Stimulated activated CD4-positive, alpha-beta T cell treated with anti-CD3 and anti-CD28 coated beads, Interleukin-4, amount 100 ng/mL, for 1 hour (primary cell): ENCODE results near the gene MYO15A.

Experiments used
- DNase-seq: peaks from one replicate; pipeline ENCODE4 v3.0.0-alpha.2; 2020

MYO15A gene, protein sequence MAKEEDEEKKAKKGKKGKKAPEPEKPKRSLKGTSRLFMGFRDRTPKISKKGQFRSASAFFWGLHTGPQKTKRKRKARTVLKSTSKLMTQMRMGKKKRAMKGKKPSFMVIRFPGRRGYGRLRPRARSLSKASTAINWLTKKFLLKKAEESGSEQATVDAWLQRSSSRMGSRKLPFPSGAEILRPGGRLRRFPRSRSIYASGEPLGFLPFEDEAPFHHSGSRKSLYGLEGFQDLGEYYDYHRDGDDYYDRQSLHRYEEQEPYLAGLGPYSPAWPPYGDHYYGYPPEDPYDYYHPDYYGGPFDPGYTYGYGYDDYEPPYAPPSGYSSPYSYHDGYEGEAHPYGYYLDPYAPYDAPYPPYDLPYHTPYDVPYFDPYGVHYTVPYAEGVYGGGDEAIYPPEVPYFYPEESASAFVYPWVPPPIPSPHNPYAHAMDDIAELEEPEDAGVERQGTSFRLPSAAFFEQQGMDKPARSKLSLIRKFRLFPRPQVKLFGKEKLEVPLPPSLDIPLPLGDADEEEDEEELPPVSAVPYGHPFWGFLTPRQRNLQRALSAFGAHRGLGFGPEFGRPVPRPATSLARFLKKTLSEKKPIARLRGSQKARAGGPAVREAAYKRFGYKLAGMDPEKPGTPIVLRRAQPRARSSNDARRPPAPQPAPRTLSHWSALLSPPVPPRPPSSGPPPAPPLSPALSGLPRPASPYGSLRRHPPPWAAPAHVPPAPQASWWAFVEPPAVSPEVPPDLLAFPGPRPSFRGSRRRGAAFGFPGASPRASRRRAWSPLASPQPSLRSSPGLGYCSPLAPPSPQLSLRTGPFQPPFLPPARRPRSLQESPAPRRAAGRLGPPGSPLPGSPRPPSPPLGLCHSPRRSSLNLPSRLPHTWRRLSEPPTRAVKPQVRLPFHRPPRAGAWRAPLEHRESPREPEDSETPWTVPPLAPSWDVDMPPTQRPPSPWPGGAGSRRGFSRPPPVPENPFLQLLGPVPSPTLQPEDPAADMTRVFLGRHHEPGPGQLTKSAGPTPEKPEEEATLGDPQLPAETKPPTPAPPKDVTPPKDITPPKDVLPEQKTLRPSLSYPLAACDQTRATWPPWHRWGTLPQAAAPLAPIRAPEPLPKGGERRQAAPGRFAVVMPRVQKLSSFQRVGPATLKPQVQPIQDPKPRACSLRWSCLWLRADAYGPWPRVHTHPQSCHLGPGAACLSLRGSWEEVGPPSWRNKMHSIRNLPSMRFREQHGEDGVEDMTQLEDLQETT (N-terminal part only)

GRCh38 chr17:18108401-18109312 lies at the start of gene MYO15A:
TSS of gene MYO15A (plus strand) at chr17:18108756. CDS start at chr17:18118801, 10,045 bp downstream.
- no peak for DNase-seq

- DNase-seq = no peak
Observed at GRCh38 chr17:18059283-18059682, 49.3 kb upstream of the MYO15A start.

GRCh38 chr17:18064053-18064452 lies 44.5 kb upstream of the MYO15A start:
- DNase-seq = no peak

- DNase-seq = no peak
Observed at GRCh38 chr17:18065546-18065945, 43.0 kb upstream of the MYO15A start.

- no peak for DNase-seq
Observed at GRCh38 chr17:18066866-18067265, 41.7 kb upstream of the MYO15A start.

DNA sequence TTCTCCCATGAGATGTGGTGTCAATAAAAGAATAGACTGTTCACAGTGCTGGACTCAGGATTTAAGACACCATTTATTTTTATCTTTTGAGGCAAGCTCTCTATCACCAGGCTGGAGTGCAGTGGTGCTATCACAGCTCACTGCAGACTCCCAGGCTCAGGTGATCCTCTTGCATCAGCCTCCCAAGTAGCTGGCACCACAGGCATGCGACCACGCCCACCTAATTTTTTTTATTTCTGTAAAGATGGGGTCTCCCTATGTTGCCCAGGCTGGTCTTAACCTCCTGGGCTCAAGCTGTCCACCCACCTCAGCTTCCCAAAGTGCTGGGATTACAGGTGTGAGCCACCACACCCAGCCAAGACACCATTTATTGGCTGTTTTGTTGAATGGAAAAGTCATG lies 39.5 kb upstream of the MYO15A start:
- DNase-seq = no peak

GRCh38 chr17:18070861-18071340 lies 37.7 kb upstream of the MYO15A start:
- no peak for DNase-seq

DNA sequence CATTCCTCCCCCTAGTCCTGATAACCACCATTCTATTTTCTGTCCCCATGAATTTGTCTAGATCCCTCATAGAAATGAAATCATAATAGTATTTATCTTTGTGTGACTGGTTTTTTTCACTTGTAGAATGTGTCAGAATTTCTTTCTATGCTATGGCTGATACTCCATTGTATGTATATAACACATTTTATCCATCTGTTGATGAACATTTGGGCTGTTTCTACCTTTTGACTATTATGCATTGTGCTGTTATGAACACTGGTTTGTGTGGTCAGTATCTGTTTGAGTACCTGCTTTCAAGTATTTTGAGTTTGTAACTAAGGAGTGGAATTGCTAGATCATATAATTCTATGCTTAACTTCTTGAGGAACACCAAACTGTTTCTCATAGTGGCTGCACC lies 36.8 kb upstream of the MYO15A start:
- no peak for DNase-seq

GRCh38 chr17:18074566-18075272 lies 33.8 kb upstream of the MYO15A start:
- no peak for DNase-seq

GRCh38 chr17:18076936-18077335 lies 31.6 kb upstream of the MYO15A start:
- no peak for DNase-seq

DNA sequence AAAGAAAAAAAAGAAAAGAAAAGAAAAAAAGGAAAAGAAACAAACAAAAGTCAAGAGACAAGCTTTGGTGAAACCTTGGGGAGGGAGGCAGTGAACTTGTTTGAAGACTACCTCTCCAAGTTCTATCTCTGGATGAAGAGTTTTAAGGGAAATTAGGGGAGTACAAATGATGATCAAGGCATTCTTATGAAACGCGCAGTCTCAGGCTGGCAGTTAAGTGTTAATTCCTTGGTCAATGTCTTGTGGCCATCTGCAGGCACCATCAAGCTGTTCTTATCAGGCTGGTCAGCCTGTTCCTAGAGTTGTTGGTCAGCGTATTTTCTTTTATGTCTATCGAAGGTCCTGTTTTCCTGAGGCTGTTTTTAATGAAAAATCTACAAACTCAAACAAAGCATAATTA lies 29.0 kb upstream of the MYO15A start:
- DNase-seq = no peak

DNA sequence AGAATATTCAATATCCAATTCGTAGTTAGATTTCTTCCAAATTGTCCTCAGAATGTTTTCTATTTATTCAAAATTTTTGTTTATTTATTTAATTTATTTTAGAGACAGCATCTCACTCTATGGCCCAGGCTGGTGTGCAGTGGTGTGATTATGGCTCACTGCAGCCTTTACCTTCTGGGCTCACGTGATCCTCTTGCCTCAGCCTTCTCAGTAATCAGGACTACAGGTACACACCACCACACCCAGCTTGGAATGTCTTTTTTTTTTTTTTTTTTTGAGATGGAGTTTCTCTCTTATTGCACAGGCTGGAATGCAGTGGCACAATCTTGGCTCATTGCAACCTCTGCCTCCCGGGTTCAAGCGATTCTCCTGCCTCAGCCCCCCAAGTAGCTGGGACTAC lies 24.3 kb upstream of the MYO15A start:
- no peak for DNase-seq

- peak; percentile 89 for DNase-seq
Observed at GRCh38 chr17:18087610-18088491, 20.7 kb upstream of the MYO15A start, which contains the start of gene DRG2. TSS of gene DRG2 (plus strand) at chr17:18087948. CDS start at chr17:18088024, 76 bp downstream.

- no peak for DNase-seq
Observed at GRCh38 chr17:18089613-18090012, 18.9 kb upstream of the MYO15A start.

GRCh38 chr17:18093616-18094408 lies 14.7 kb upstream of the MYO15A start:
- DNase-seq = no peak

- no peak for DNase-seq
Observed at GRCh38 chr17:18094409-18094807, 14.1 kb upstream of the MYO15A start.

DNA sequence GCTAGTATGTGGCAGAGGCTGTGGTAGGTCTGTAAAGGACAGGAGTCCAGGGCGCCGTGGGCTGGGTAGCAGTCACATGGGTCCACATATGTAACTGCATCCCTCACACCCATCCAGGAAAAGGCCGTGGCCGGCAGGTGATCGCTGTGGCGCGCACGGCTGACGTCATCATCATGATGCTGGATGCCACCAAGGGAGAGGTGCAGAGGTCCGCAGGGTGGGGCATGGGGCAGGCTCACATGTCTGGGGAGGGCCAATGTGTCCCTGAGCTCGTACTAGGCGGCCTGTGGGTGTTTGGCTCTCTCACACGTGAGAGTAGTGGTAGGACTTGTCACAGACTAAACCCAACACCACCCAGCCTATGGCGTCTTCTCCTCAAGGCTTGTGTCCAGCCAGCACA lies 9.0 kb upstream of the MYO15A start:
- DNase-seq = no peak

DNA sequence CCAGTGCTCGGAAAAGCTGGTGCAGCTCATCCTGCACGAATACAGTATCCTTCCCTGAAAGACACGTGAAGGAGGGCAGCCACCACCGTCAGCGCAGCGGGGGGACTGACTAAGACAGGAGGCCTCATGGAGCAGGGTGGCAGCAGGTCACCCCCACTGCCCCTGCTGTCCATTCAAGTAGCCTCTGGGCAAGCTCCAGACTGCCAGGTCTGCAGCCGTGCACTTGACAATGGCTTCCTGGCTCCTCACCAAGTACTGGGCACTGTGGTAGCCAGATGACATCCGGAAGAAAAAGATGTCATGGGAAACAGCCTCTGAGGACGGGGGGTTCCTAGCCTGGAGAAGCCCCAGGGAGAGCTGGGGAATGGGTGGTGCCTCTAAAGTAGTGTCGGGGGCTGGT lies 7.9 kb upstream of the MYO15A start:
- DNase-seq = no peak

GRCh38 chr17:18101828-18102227 lies 6.7 kb upstream of the MYO15A start:
- DNase-seq = no peak
